Measurements from ENCODE around the gene VAMP8. TPM values are rescaled to one million over a fixed set of nuclear protein-coding genes. Genes with fewer than 3 reads are reported as not detected.
A peak's percentile ranks its signal among the peaks of the same experiment; 100 is the strongest.
"Not testable (repeated sequence)": the region's sequence is repeated elsewhere in the genome, so short reads cannot be mapped to it uniquely, and the experiment has no call there.

Gene VAMP8
- total RNA-seq, 2 experiments from 2014 or later, result 112 to 114 TPM

DNA sequence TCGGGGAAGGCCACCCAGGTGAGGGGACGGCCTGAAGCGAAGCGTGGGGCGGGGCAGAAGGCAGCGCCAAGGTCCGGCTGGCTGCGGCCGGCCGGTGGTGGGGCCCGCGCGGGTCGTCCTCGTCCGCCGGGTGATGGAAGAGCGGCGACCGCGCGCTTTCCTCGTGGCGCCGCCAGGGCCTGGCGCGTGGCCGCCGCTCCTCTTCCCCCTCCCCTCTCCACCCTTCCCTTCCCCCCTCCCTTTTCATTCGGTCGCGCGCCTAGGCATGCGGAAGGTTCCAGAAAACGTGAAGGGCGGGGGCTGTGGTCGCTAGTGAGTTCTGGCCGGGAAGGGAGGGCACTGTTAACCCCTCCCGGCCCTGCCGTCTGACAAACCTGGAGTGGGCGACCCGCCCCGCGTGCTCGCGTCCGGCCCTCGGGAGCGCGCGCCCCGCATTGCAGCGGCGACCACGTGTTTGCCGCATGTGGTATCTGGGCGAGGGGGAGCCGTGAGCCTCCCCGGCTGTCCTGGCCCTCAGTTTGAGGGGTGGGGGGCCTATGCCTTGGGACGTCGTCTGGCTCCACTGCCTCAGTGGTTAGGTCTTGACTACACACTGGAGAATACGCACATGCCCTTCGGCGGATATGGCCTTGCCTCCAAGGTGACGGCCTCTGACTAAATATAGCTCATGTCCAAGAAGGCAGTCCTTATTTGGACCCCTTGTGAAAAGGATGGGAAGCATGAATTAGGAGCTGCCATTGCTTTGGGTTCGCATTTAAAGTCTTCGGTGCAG, 37.8 kb upstream of the VAMP8 start:
- H3K27me3 Mint-ChIP-seq, result no peaks in the 10 kb centered on the region

DNA sequence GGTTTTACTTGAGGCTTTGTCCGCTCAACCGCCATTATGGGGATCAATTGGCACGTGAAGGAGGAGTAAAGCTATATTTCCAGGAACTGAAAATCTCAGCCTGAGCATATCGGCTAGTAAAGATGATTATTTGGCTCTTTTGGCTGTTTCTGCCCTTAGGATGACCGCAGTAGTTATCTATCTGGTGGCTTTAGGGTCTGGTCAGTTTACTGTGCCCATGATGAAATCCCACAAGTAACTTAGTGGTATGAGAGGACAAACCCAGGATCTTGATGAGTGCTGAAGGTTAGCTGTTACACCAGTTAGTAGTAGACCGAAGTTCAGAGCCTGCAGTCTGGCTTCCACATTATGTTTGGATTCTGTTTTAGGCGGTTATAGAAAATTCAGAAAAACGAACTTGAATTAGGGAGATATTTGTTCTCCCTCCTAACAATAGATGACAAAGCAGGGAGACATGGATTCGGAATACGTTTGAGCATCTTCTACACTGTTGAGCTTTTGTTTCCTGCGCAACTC, 37.2 kb upstream of the VAMP8 start:
- DNase-seq, result no peak
- POLR2A ChIA-PET, result interaction anchor here (0.5 to 4.8 kb wide), 15 partner anchors 10 to 819 kb away, joined by 3 to 80 read pairs (median 11); partner anchors contain the start of genes C2orf68, ELMOD3, GGCX and RETSAT
- intact Hi-C loops (cut with micrococcal nuclease), result no loop called here
- H3K4me3 Mint-ChIP-seq, result peak overlapping the region; percentile 92
- CTCF ChIA-PET, result interaction anchor here (1.2 to 8.7 kb wide), 4 partner anchors 10 to 120 kb away, joined by 4 to 62 read pairs (median 32); partner anchors contain the start of gene SH2D6
- H3K9me3 Mint-ChIP-seq, result no peaks in the 10 kb centered on the region
- peaks cover 51% of the 10 kb centered on the region for H3K4me1 Mint-ChIP-seq (ENCODE audit: low read depth)
- H3K36me3 Mint-ChIP-seq, result peaks cover 63% of the 10 kb centered on the region
- no peaks in the 10 kb centered on the region for H3K27me3 Mint-ChIP-seq
- peak overlapping the region; percentile 99 for H3K27ac Mint-ChIP-seq

More for the DNA sequence above, 37.8 kb upstream of the VAMP8 start:
- intact Hi-C loops (cut with micrococcal nuclease), result loop anchor here (1.0 to 2.0 kb wide), 6 partner anchors 21 to 213 kb away; partner anchors contain the start of genes ELMOD3, GGCX, RETSAT and SH2D6
- H3K36me3 Mint-ChIP-seq, result peaks cover 59% of the 10 kb centered on the region
- peaks cover 51% of the 10 kb centered on the region for H3K4me1 Mint-ChIP-seq (ENCODE audit: low read depth)
- no peaks in the 10 kb centered on the region for H3K9me3 Mint-ChIP-seq
- H3K4me3 Mint-ChIP-seq, result peak overlapping the region; percentile 92
- POLR2A ChIA-PET, result interaction anchor here (0.5 to 4.8 kb wide), 31 partner anchors 9 to 820 kb away, joined by 3 to 80 read pairs (median 4); partner anchors contain the start of genes C2orf68, ELMOD3, GGCX and RETSAT
- CTCF ChIA-PET, result interaction anchor here (0.7 to 8.7 kb wide), 6 partner anchors 10 to 127 kb away, joined by 3 to 62 read pairs (median 8); partner anchors contain the start of gene SH2D6
- DNase-seq, result peak; percentile 84
- peak overlapping the region; percentile 99 for H3K27ac Mint-ChIP-seq

DNA sequence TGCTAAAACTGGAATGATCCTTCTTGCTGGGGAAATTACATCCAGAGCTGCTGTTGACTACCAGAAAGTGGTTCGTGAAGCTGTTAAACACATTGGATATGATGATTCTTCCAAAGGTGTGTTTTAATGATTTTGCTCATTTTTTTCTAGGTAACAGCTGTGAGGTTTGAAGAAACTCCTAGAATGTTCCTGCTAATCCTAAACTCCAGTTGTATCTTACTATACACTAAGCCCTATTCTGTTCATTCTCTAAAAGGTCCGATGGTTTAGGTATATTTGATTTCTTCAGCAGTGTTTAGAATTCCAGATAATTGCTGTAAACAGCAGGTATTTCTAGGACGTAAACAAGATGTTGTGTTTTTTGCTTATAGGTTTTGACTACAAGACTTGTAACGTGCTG, 36.1 kb upstream of the VAMP8 start:
- Mint-ChIP-seq H3K4me3 (peak overlapping the region; percentile 92), H3K27ac (peak overlapping the region; percentile 99), H3K27me3 (no peaks in the 10 kb centered on the region), H3K36me3 (peaks cover 71% of the 10 kb centered on the region), H3K9me3 (no peaks in the 10 kb centered on the region), H3K4me1 (ENCODE audit: low read depth) (peaks cover 50% of the 10 kb centered on the region)
- DNase-seq, result no peak
- POLR2A ChIA-PET, result interaction anchor here (1.2 to 4.8 kb wide), 8 partner anchors 9 to 214 kb away, joined by 4 to 52 read pairs (median 24); partner anchors contain the start of genes ELMOD3, GGCX, RETSAT and SH2D6
- CTCF ChIA-PET, result interaction anchor here (0.6 to 8.7 kb wide), 4 partner anchors 9 to 906 kb away, joined by 4 to 62 read pairs (median 28); partner anchors contain the start of gene SH2D6
- intact Hi-C loops (cut with micrococcal nuclease), result no loop called here

DNA sequence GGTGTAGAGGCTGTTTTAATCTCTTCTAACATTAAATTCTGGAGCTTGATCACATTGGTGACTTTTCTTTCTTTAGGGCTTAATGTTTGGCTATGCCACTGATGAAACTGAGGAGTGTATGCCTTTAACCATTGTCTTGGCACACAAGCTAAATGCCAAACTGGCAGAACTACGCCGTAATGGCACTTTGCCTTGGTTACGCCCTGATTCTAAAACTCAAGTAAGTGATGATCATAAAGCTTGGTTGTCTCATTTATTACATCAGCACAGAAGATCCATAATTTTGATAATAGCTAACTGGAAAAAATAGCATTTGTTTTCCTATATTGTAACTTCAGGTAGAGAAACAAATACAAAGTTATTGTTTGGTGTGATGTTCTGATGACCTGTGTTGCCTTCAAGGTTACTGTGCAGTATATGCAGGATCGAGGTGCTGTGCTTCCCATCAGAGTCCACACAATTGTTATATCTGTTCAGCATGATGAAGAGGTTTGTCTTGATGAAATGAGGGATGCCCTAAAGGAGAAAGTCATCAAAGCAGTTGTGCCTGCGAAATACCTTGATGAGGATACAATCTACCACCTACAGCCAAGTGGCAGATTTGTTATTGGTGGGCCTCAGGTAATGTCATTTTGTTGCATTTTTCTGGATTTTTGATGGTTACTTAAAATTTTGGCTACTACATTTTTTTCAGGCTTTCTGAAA, 35.5 kb upstream of the VAMP8 start:
- H3K4me1 Mint-ChIP-seq (ENCODE audit: low read depth), result peaks cover 46% of the 10 kb centered on the region
- H3K36me3 Mint-ChIP-seq, result peaks cover 71% of the 10 kb centered on the region
- no peaks in the 10 kb centered on the region for H3K27me3 Mint-ChIP-seq
- CTCF ChIA-PET, result interaction anchor here (0.6 to 8.7 kb wide), 3 partner anchors 8 to 905 kb away, joined by 4 to 62 read pairs (median 53); partner anchors contain the start of gene SH2D6
- peak overlapping the region; percentile 50 for H3K27ac Mint-ChIP-seq
- intact Hi-C loops (cut with micrococcal nuclease), result no loop called here
- no peak for DNase-seq
- peak overlapping the region; percentile 92 for H3K4me3 Mint-ChIP-seq
- no peaks in the 10 kb centered on the region for H3K9me3 Mint-ChIP-seq
- POLR2A ChIA-PET, result interaction anchor here (1.2 to 4.8 kb wide), 7 partner anchors 8 to 187 kb away, joined by 4 to 52 read pairs (median 19); partner anchors contain the start of genes ELMOD3, GGCX, RETSAT and SH2D6

DNA sequence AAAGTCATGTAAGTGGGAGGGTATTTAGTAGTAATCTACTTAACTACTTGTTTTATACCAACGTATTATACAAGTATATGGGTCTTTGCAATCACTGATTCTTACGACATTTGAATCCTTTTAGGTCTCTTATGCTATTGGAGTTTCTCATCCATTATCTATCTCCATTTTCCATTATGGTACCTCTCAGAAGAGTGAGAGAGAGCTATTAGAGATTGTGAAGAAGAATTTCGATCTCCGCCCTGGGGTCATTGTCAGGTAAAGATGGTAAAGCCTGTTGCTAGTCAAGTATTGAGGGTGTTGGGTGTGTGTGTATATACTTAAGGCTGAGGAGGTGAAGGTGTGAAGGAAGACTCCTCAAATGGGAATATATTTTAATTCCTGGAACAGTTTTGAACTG, 34.6 kb upstream of the VAMP8 start:
- Mint-ChIP-seq H3K4me3 (peak overlapping the region; percentile 92), H3K27me3 (no peaks in the 10 kb centered on the region), H3K4me1 (ENCODE audit: low read depth) (peaks cover 37% of the 10 kb centered on the region), H3K36me3 (peaks cover 68% of the 10 kb centered on the region), H3K9me3 (no peaks in the 10 kb centered on the region), H3K27ac (peak overlapping the region; percentile 50)
- ChIA-PET POLR2A (interaction anchor here (2.2 to 4.5 kb wide), 3 partner anchors 9 to 124 kb away, joined by 10 to 30 read pairs (median 19); partner anchors contain the start of genes GGCX and SH2D6), CTCF (interaction anchor here (7.6 to 8.7 kb wide), 2 partner anchors 7 to 123 kb away, joined by 53 to 62 read pairs; partner anchors contain the start of gene SH2D6)
- no peak for DNase-seq
- intact Hi-C loops (cut with micrococcal nuclease), result no loop called here

DNA sequence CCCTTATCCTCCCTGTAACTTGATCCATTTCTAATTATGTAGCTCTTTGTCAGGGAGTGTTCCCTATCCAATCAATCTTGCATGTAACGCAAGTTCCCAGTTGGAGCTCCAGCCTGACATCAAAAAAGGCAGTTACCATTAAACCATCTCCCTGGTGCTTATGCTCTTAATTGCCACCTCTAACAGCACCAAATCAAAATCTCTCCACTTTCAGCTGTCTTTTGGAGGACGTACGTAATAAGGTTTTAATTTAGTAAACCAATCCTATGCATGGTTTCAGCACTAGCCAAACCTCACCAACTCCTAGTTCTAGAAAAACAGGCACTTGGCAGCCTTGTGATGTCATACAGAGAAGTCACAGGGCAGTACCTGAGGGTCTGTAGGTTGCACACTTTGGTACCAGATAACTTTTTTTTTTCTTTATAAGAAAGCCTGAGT, 33.1 kb upstream of the VAMP8 start:
- DNase-seq; intact Hi-C loops (cut with micrococcal nuclease); H3K27me3 Mint-ChIP-seq; H3K4me3 Mint-ChIP-seq; H3K9me3 Mint-ChIP-seq: not testable (repeated sequence)
- ChIA-PET POLR2A (interaction anchor here (0.7 to 3.7 kb wide), 6 partner anchors 8 to 125 kb away, joined by 3 to 23 read pairs (median 8); partner anchors contain the start of genes GGCX and SH2D6), CTCF (interaction anchor here (1.2 to 8.7 kb wide), 3 partner anchors 6 to 124 kb away, joined by 3 to 62 read pairs (median 53); partner anchors contain the start of gene SH2D6)
- peaks cover 61% of the 10 kb centered on the region for H3K36me3 Mint-ChIP-seq
- peak overlapping the region; percentile 49 for H3K27ac Mint-ChIP-seq
- H3K4me1 Mint-ChIP-seq (ENCODE audit: low read depth), result peaks cover 36% of the 10 kb centered on the region

DNA sequence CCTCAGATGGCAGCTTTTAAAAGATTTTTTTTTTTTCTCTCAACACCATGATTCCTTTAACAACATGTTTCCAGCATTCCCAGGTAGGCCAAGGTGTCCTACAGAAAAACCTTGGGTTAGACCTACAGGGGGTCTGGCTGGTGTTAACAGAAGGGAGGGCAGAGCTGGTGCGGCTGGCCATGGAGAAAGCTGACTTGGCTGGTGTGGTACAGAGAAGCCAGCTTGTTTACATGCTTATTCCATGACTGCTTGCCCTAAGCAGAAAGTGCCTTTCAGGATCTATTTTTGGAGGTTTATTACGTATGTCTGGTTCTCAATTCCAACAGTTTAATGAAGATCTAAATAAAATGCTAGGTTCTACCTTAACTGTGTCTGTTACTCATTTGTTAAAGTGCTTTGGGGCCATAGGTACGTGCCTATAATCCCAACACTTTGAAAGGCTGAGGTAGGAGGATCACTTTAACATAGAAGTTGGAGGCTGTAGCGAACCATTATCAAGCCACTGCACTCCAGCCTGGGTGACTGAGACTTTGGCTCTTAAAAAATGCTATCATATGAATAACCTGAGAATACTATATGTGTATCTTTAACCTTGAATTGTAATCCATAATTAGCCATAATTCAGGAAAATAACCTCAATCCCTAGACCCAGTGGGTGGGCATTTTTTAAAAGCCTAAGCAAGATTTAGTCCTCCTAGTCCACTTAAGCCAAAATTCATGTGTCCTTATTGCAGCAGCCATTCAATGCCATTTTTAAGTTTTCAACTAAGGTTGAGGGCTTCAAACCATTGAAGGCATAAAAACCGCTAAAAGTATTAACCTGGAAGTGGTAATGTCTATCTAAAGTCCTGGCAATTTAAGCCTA, 32.2 kb upstream of the VAMP8 start:
- H3K27me3 Mint-ChIP-seq; H3K4me3 Mint-ChIP-seq; H3K9me3 Mint-ChIP-seq; intact Hi-C loops (cut with micrococcal nuclease); DNase-seq: not testable (repeated sequence)
- H3K27ac Mint-ChIP-seq, result peak overlapping the region; percentile 46
- POLR2A ChIA-PET, result interaction anchor here (0.6 to 3.8 kb wide), 13 partner anchors 9 to 190 kb away, joined by 3 to 33 read pairs (median 5); partner anchors contain the start of genes ELMOD3, GGCX, RNF181 and SH2D6
- CTCF ChIA-PET, result interaction anchor here (0.9 to 13.3 kb wide), 2 partner anchors 10 to 124 kb away, joined by 5 to 328 read pairs; partner anchors contain the start of gene SH2D6
- H3K36me3 Mint-ChIP-seq, result peaks cover 57% of the 10 kb centered on the region
- peaks cover 36% of the 10 kb centered on the region for H3K4me1 Mint-ChIP-seq (ENCODE audit: low read depth)

DNA sequence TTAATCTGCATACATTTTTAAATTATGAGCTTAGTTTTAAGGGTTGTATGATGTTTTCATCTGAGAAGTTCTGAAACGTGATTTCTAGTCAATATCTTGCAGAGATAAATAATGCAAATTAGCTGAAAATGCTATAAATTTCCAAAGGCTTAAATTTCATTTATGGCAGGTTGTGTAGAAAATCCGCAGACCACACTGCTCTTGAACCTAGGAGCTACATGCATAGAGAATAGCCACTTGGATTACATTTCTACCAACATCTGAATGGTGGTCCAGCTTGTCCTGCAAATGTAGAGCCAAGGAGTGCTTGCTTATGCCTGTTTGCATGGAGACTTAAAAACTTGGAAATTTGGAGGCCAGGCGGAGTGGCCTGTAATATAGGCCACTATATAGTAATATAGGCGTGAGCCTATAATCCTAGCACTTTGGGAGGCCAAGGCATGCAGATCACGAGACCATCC, 31.6 kb upstream of the VAMP8 start:
- Mint-ChIP-seq H3K9me3 (no peaks in the 10 kb centered on the region), H3K27ac (no peak overlapping the region), H3K36me3 (peaks cover 51% of the 10 kb centered on the region), H3K4me3 (no peak overlapping the region), H3K27me3 (no peaks in the 10 kb centered on the region), H3K4me1 (ENCODE audit: low read depth) (peaks cover 33% of the 10 kb centered on the region)
- ChIA-PET POLR2A (interaction anchor here (0.6 to 3.8 kb wide), 12 partner anchors 9 to 469 kb away, joined by 3 to 33 read pairs (median 4); partner anchors contain the start of genes ELMOD3, GGCX, RNF181 and SH2D6), CTCF (interaction anchor here (0.9 to 13.3 kb wide), 2 partner anchors 9 to 125 kb away, joined by 5 to 328 read pairs; partner anchors contain the start of gene SH2D6)
- no peak for DNase-seq
- intact Hi-C loops (cut with micrococcal nuclease), result no loop called here

DNA sequence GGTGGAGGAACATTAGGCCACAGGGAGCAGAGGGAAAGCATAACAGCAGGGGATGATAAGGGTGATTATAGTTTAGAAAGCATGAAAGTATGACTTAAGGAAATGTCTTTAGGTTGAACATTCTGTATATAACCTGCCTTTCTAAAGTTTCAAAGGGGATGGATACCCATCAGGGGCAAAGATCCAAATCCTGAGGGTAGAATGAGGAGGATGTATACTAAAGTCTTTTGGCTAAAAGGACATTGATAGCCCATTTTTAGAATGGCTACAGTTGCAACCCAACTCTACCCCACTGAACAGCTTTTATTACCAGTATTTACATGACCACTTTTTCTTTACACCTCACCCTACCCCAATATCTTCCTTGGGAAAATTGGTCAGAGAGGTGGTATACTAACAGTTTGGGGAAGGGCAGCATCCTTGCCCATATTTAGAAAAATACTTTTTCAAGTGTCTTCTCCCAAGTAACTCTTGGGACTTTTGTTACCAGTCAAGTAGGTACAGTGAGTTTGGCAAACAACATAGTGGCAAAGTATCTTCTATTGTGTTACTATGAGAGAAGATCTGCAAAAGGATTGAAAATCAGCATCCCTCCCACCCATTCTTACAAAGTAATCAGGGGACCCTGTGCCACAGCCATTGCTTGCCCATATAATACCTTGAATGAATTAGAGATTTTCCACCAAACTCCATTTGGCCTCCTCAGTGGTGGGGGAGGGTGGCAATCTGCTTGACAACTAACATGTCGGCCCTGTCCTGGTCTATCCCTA, 30.1 kb upstream of the VAMP8 start:
- H3K27ac Mint-ChIP-seq, result peak overlapping the region; percentile 46
- intact Hi-C loops (cut with micrococcal nuclease), result no loop called here
- no peaks in the 10 kb centered on the region for H3K9me3 Mint-ChIP-seq
- POLR2A ChIA-PET, result interaction anchor here (0.6 to 5.4 kb wide), 8 partner anchors 8 to 290 kb away, joined by 3 to 52 read pairs (median 15); partner anchors contain the start of genes GGCX, MAT2A and SH2D6
- H3K4me1 Mint-ChIP-seq (ENCODE audit: low read depth), result peaks cover 18% of the 10 kb centered on the region
- no peak for DNase-seq
- no peak overlapping the region for H3K4me3 Mint-ChIP-seq
- H3K36me3 Mint-ChIP-seq, result peaks cover 44% of the 10 kb centered on the region
- CTCF ChIA-PET, result interaction anchor here (5.0 to 13.3 kb wide), 2 partner anchors 7 to 126 kb away, joined by 62 to 328 read pairs; partner anchors contain the start of genes MAT2A and SH2D6
- no peaks in the 10 kb centered on the region for H3K27me3 Mint-ChIP-seq

All from activated CD4-positive, alpha-beta memory T cell treated with anti-CD3 and anti-CD28 coated beads for 36 hours (primary cell).